Activated effector memory CD4-positive, alpha-beta T cell treated with anti-CD3 and anti-CD28 coated beads, Interleukin-2, amount 50 U/mL, for 16 hours (primary cell): Measurements from ENCODE around the gene PTPRK.

ENCODE experiments used
- DNase-seq: peaks from one replicate; pipeline ENCODE4 v3.0.0-alpha.2; 2020

PTPRK gene

GRCh38 chr6:128280066-128280465, 240.3 kb downstream of the PTPRK start:
- no peak for DNase-seq

GRCh38 chr6:128278836-128279235, 241.6 kb downstream of the PTPRK start:
- no peak for DNase-seq

- no peak for DNase-seq
Measured at GRCh38 chr6:128277379-128277778, 243.0 kb downstream of the PTPRK start.

GRCh38 chr6:128276311-128276710, 244.1 kb downstream of the PTPRK start:
- no peak for DNase-seq

GRCh38 chr6:128275681-128276080, 244.7 kb downstream of the PTPRK start:
- DNase-seq, result no peak

- DNase-seq, result no peak
Measured at GRCh38 chr6:128275030-128275429, 245.4 kb downstream of the PTPRK start.

GRCh38 chr6:128271527-128271926, 248.9 kb downstream of the PTPRK start:
- DNase-seq, result no peak

GRCh38 chr6:128271011-128271410, 249.4 kb downstream of the PTPRK start:
- DNase-seq, result no peak

- DNase-seq, result no peak
Measured at GRCh38 chr6:128266946-128267345, 253.5 kb downstream of the PTPRK start.

GRCh38 chr6:128265706-128266105, 254.7 kb downstream of the PTPRK start:
- no peak for DNase-seq

GRCh38 chr6:128259730-128260685, 260.4 kb downstream of the PTPRK start:
- no peak for DNase-seq

GRCh38 chr6:128259029-128259724, 261.2 kb downstream of the PTPRK start:
- no peak for DNase-seq

- DNase-seq, result no peak
Measured at GRCh38 chr6:128256095-128256494, 264.3 kb downstream of the PTPRK start.

GRCh38 chr6:128252341-128253176, 267.8 kb downstream of the PTPRK start:
- DNase-seq, result no peak

GRCh38 chr6:128251445-128252340, 268.7 kb downstream of the PTPRK start:
- no peak for DNase-seq

- DNase-seq, result no peak
Measured at GRCh38 chr6:128250370-128251070, 269.9 kb downstream of the PTPRK start.

GRCh38 chr6:128249429-128249828, 271.0 kb downstream of the PTPRK start:
- DNase-seq, result no peak

GRCh38 chr6:128246472-128247260, 273.7 kb downstream of the PTPRK start:
- DNase-seq, result no peak

- DNase-seq, result no peak
Measured at GRCh38 chr6:128244751-128245405, 275.5 kb downstream of the PTPRK start.
